ENCODE results near the gene GPR137. TPM values are rescaled to one million over a fixed set of nuclear protein-coding genes. Genes with fewer than 3 reads are reported as not detected.
A peak's percentile ranks its signal among the peaks of the same experiment; 100 is the strongest.

The GPR137 gene
- total and polyA plus RNA-seq, 9 of the 15 experiments (the other 6 are each of a cell fraction or from before 2014, with no cell fraction given), result 0.32 to 26.7 (median 10.7) TPM

DNA sequence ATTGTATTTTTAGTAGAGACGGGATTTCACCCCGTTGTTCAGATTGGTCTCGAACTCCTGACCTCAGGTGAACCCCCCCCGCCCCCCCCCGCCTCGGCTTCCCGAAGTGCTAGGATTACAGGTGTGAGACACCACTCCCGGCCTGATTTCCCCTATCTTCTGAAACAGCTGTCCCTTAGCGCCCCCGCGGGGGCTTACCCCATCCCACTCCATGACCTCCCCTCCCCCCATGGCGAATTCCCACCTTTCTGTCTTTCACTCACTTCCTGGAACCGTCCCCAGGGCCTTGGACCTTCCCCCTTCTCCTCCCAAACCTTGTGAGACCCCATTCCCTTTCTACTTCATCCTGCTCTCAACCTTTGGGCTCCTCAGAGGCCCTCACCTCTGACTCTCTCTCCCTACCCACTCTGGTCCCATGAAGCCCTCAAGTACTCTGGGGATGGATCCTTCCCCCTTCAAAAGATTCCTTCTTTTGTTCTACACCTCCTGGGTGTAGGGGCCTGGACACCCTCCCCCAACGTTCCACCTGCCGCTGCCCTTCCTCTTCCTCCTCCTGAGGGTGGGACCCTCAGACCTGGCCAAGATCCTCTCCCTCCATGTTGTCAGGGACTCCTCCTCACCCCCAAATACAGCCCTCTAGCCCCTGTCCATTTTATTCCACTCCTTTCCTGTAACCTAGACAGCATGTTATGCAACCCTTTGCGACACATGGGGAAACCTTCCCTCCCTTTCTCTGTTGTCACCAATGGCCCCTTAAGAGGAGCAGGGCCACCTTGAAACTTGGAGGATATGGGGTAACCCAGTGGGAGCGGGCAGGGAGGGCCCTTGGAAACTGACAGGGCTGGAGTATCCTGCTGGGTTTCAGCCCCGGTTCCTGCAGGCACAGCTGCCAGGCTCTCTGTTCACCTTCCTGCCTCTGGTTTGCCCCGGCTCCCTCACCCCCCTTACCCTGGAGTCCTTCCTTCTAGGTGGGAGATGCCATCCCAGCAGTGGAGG, 33.4 kb downstream of the GPR137 start (continued):
- TF ChIP-seq AFF4 (CRISPR knock-in tag; IDR thresholded peaks at IDR 0.05) (0 out of 2 replicates have a peak, but pooled peaks have one; percentile 15), ELF1 (tag; IDR thresholded peaks at IDR 0.05) (no peak), NFXL1 (CRISPR knock-in tag; IDR thresholded peaks at IDR 0.05) (no peak), MBD2 (IDR thresholded peaks at IDR 0.05; ENCODE audit: borderline replicate concordance, low read depth) (no peak), SMAD2 (IDR thresholded peaks at IDR 0.05; ENCODE audit: low read depth, low read length) (no peak), CEBPG (CRISPR knock-in tag; IDR thresholded peaks at IDR 0.05) (peak; percentile 68), CEBPG (tag; conservative IDR thresholded peaks at IDR 0.05 in 1 of 2, IDR thresholded peaks at IDR 0.05 in 1 of 2) (peak; percentile 61 to 68), ZKSCAN3 (CRISPR knock-in tag; IDR thresholded peaks at IDR 0.05) (no peak), PHF8 (IDR thresholded peaks at IDR 0.05; ENCODE audit: borderline replicate concordance, low read length) (no peak), JUNB (CRISPR knock-in tag; conservative IDR thresholded peaks at IDR 0.05) (no peak), ZFX (CRISPR knock-in tag; IDR thresholded peaks at IDR 0.05) (no peak), ZNF398 (CRISPR knock-in tag; IDR thresholded peaks at IDR 0.05) (no peak)
- TF ChIP-seq, protein P1, sequence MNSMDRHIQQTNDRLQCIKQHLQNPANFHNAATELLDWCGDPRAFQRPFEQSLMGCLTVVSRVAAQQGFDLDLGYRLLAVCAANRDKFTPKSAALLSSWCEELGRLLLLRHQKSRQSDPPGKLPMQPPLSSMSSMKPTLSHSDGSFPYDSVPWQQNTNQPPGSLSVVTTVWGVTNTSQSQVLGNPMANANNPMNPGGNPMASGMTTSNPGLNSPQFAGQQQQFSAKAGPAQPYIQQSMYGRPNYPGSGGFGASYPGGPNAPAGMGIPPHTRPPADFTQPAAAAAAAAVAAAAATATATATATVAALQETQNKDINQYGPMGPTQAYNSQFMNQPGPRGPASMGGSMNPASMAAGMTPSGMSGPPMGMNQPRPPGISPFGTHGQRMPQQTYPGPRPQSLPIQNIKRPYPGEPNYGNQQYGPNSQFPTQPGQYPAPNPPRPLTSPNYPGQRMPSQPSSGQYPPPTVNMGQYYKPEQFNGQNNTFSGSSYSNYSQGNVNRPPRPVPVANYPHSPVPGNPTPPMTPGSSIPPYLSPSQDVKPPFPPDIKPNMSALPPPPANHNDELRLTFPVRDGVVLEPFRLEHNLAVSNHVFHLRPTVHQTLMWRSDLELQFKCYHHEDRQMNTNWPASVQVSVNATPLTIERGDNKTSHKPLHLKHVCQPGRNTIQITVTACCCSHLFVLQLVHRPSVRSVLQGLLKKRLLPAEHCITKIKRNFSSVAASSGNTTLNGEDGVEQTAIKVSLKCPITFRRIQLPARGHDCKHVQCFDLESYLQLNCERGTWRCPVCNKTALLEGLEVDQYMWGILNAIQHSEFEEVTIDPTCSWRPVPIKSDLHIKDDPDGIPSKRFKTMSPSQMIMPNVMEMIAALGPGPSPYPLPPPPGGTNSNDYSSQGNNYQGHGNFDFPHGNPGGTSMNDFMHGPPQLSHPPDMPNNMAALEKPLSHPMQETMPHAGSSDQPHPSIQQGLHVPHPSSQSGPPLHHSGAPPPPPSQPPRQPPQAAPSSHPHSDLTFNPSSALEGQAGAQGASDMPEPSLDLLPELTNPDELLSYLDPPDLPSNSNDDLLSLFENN (IDR thresholded peaks at IDR 0.05; ENCODE audit: low read depth in 2 of 2, low read length in 2 of 2), result no peak
